ENCODE results near the gene MYD88.

GRCh38 chr3:38167591-38167990, 29.1 kb downstream of the MYD88 start:
- TF ChIP-seq EZH2 (IDR thresholded peaks at IDR 0.05; ENCODE audit: insufficient read depth, poor library complexity, severe bottlenecking) (no peak), EZH2phosphoT487 (IDR thresholded peaks at IDR 0.05; ENCODE audit: insufficient read depth, low read depth) (no peak)
